Panc1 (cell line): ENCODE data around the gene IFI6. TPM values are rescaled to one million over a fixed set of nuclear protein-coding genes. Genes with fewer than 3 reads are reported as not detected.

Experiments used
- ATAC-seq: fragments of 200-7000 bp; cut with Tn5 transposase; 2 replicates; pipeline ENCODE4 v1.9.1; 2020; ENCODE audit warnings: mild to moderate bottlenecking, moderate library complexity
- BruUV-seq: library from RNA; stranded (reverse); fragments of 400-500 nt; replicated peaks from 2 replicates; lab custom pipeline; 2021; lab: Mats Ljungman, UMichigan
- CTCF ChIA-PET: fragments of 300-600 bp; sonication (Branson Sonifier 250); formaldehyde crosslinking; loops from one replicate; lab custom pipeline; 2022; ENCODE audit warnings: antibody characterized with exemption; lab: Charles Lee
- POLR2A ChIA-PET: fragments of 300-600 bp; sonication (Branson Sonifier 250); formaldehyde crosslinking; loops from one replicate; lab custom pipeline; 2022; ENCODE audit warnings: antibody characterized with exemption; lab: Charles Lee
- DNase-seq: peaks from one replicate; pipeline ENCODE4 v3.0.0-alpha.2; 2010; ENCODE audit warnings: low read depth, low spot score
- H3K27ac ChIP-seq: 2 replicates; pipeline ENCODE4 v1.5.1; 2011; ENCODE audit warnings: mild to moderate bottlenecking, low read length, inconsistent platforms
- H3K27me3 ChIP-seq: fragments of 200-500 bp; sonication (Bioruptor generic); 2 replicates; pipeline ENCODE4 v1.6.0; 2014; ENCODE audit warnings: low read length, inconsistent platforms; ENCODE audit not compliant: control insufficient read depth, insufficient read depth
- H3K36me3 ChIP-seq: fragments of 200-500 bp; sonication (Bioruptor generic); 2 replicates; pipeline ENCODE4 v1.5.1; 2014; ENCODE audit warnings: inconsistent platforms, mild to moderate bottlenecking, low read length, moderate library complexity; ENCODE audit not compliant: control insufficient read depth, insufficient read depth
- H3K4me1 ChIP-seq: 2 replicates; pipeline ENCODE4 v1.5.1; 2011; ENCODE audit warnings: inconsistent platforms, mild to moderate bottlenecking, low read length, moderate library complexity; ENCODE audit not compliant: control insufficient read depth, insufficient read depth
- H3K4me3 ChIP-seq, 2 experiments: 2 replicates each; pipeline ENCODE4 v1.5.1; 2011 to 2012; ENCODE audit warnings: low read depth in 2 of 2, low read length in 2 of 2, mild to moderate bottlenecking in 2 of 2, inconsistent platforms in 1 of 2, moderate library complexity in 1 of 2
- H3K9me3 ChIP-seq: fragments of 200-500 bp; sonication (Bioruptor generic); 2 replicates; pipeline ENCODE4 v1.5.1; 2014; ENCODE audit warnings: low read depth, mild to moderate bottlenecking, inconsistent platforms, low read length, moderate library complexity; ENCODE audit not compliant: control insufficient read depth, insufficient read depth
- CTCF ChIP-seq: fragments of 450-650 bp; IDR thresholded peaks from 2 replicates; pipeline ENCODE4 v1.5.1; 2017; ENCODE audit warnings: mild to moderate bottlenecking
- POLR2AphosphoS5 ChIP-seq: IDR thresholded peaks from 2 replicates; pipeline ENCODE4 v1.6.1; 2012; ENCODE audit warnings: mild to moderate bottlenecking, low read depth, low read length, moderate library complexity
- REST ChIP-seq, 2 experiments: IDR thresholded peaks; 2 replicates each; pipeline ENCODE4 v1.6.1; 2011 to 2012; ENCODE audit warnings: low read depth in 2 of 2, control low read depth in 1 of 2, low read length in 1 of 2, mild to moderate bottlenecking in 1 of 2, moderate library complexity in 1 of 2; ENCODE audit not compliant: insufficient read depth in 1 of 2
- SIN3A ChIP-seq: IDR thresholded peaks from 2 replicates; pipeline ENCODE4 v1.6.1; 2012; ENCODE audit warnings: low read depth, mild to moderate bottlenecking, low read length, moderate library complexity, borderline replicate concordance; ENCODE audit not compliant: insufficient read depth
- TCF7L2 ChIP-seq: IDR thresholded peaks from 2 replicates; pipeline ENCODE4 v1.6.1; 2011; ENCODE audit warnings: mild to moderate bottlenecking, low read depth, low read length, inconsistent platforms
- in situ Hi-C: cut with HindIII; loops from 2 replicates; pipeline ENCODE4 v1.10.0; 2016; ENCODE audit warnings: low sequenced_read_pairs, low pct_unique_long_range_greater_than_20kb
- intact Hi-C: fragments of 100-400 bp; cut with micrococcal nuclease; formaldehyde crosslinking; loops from one replicate; pipeline ENCODE4 v1.10.0; 2022; ENCODE audit not compliant: unreplicated experiment
- total RNA-seq: library from RNA; stranded (reverse); gene quantifications from one replicate; pipeline ENCODE4 v1.2.1, GENCODE V29; 2021; ENCODE audit not compliant: unreplicated experiment

The IFI6 gene
- total RNA-seq, 1 experiment from 2014 or later = 39.1 TPM

GRCh38 chr1:27661412-27662075 is 10.4 kb downstream of the IFI6 start:
- POLR2A ChIA-PET = no interaction called here
- TF ChIP-seq REST (IDR thresholded peaks at IDR 0.05; ENCODE audit: insufficient read depth in 1 of 2, low read depth in 2 of 2, low read length in 1 of 2) (no peak), POLR2AphosphoS5 (no peak), SIN3A (no peak), CTCF (no peak), TCF7L2 (no peak)
- BruUV-seq = no TSS peak
- Histone ChIP-seq H3K27me3 (no peaks in the 10 kb centered on the region), H3K9me3 (no peaks in the 10 kb centered on the region), H3K4me1 (peaks cover 18% of the 10 kb centered on the region), H3K27ac (no peak overlapping the region), H3K36me3 (no peaks in the 10 kb centered on the region), H3K4me3 (no peak overlapping the region)
- CTCF ChIA-PET = no interaction called here
- in situ Hi-C loops (no loop called here), intact Hi-C loops (loop anchor here (10.0 kb wide), 1 partner anchor 267 kb away; the partner anchor contains the start of gene GPR3)
- no peak for DNase-seq
- no peak for ATAC-seq

- intact Hi-C loops (loop anchor here (10.0 kb wide), 1 partner anchor 266 kb away; the partner anchor contains the start of gene GPR3), in situ Hi-C loops (no loop called here)
- CTCF ChIA-PET = no interaction called here
- H3K9me3 ChIP-seq = no peaks in the 10 kb centered on the region
- TF ChIP-seq CTCF (no peak), POLR2AphosphoS5 (no peak)
- no peaks in the 10 kb centered on the region for H3K27me3 ChIP-seq
- POLR2A ChIA-PET = interaction anchor here (0.5 kb wide), 1 partner anchor 89 kb away, joined by 16 read pairs; no protein-coding TSS in a partner anchor
- ATAC-seq (peak; percentile 9), DNase-seq (no peak)
- no TSS peak for BruUV-seq
- peak overlapping the region; percentile 46 to 58 for H3K4me3 ChIP-seq
- H3K27ac ChIP-seq = peak overlapping the region; percentile 67; the same call in 1 of the 2 replicates
- peaks cover 18% of the 10 kb centered on the region for H3K4me1 ChIP-seq
- H3K36me3 ChIP-seq = no peaks in the 10 kb centered on the region
Observed at GRCh38 chr1:27660300-27660835, 11.6 kb downstream of the IFI6 start.
